Transverse colon (tissue), 4 donors: ENCODE data around the gene MRPL23. TPM values are rescaled to one million over a fixed set of nuclear protein-coding genes. Genes with fewer than 3 reads are reported as not detected.
A peak's percentile ranks its signal among the peaks of the same experiment; 100 is the strongest.
"Not testable (repeated sequence)": the region's sequence is repeated elsewhere in the genome, so short reads cannot be mapped to it uniquely, and the experiment has no call there.

Source experiments
- DNase-seq: peaks from one replicate; pipeline ENCODE4 v3.0.0-alpha.2; 2019
- H3K27ac ChIP-seq, 4 donors: fragments of 200-600 bp; sonication (generic); 2 replicates each; pipeline ENCODE4 v1.5.1; 2016 to 2018; ENCODE audit warnings: inconsistent platforms in 4 of 4
- H3K27me3 ChIP-seq: fragments of 200-600 bp; sonication (generic); 2 replicates; pipeline ENCODE4 v1.5.1; 2017; ENCODE audit warnings: inconsistent platforms
- H3K36me3 ChIP-seq, 4 donors: fragments of 200-600 bp; sonication (generic); 2 replicates each; pipeline ENCODE4 v1.5.1; 2017 to 2019; ENCODE audit warnings: inconsistent platforms in 4 of 4
- H3K4me1 ChIP-seq, 4 donors: fragments of 200-600 bp; sonication (generic); 2 replicates each; pipeline ENCODE4 v1.5.1; 2017 to 2020; ENCODE audit warnings: inconsistent platforms in 4 of 4
- H3K4me3 ChIP-seq, 4 donors: fragments of 200-600 bp; sonication (generic); 1 replicate in 1 of 4; 2 replicates in 3 of 4; pipeline versions ENCODE4 v1.5.1 to v1.6.1; 2017 to 2019; ENCODE audit warnings: inconsistent platforms in 4 of 4
- H3K9me3 ChIP-seq, 2 donors: fragments of 200-600 bp; sonication (generic); 2 replicates each; pipeline ENCODE4 v1.5.1; 2017 to 2019; ENCODE audit warnings: inconsistent platforms in 2 of 2
- CTCF ChIP-seq, 5 experiments: fragments of 200-600 bp in 3 of 5; fragments of 450-650 bp in 2 of 5; sonication (generic) in 3 of 5; IDR thresholded peaks; 1 replicate in 2 of 5; 2 replicates in 3 of 5; pipeline ENCODE4 v1.5.1; 2016 to 2017; ENCODE audit warnings: antibody characterized with exemption in 5 of 5, inconsistent platforms in 3 of 5, mild to moderate bottlenecking in 2 of 5, moderate library complexity in 1 of 5
- EP300 ChIP-seq: sonication (generic); formaldehyde crosslinking; IDR thresholded peaks from one replicate; pipeline ENCODE4 v1.6.1; 2017; ENCODE audit warnings: antibody characterized with exemption, low read depth
- POLR2A ChIP-seq: fragments of 450-650 bp; IDR thresholded peaks from one replicate; pipeline ENCODE4 v1.6.1; 2016; ENCODE audit warnings: antibody characterized with exemption, mild to moderate bottlenecking, moderate library complexity
- POLR2AphosphoS5 ChIP-seq, 3 donors: sonication (generic); formaldehyde crosslinking; IDR thresholded peaks; one replicate each; pipeline ENCODE4 v1.6.1; 2016; ENCODE audit warnings: antibody characterized with exemption in 3 of 3
- WGBS, 2 donors: methylation state at CpG; one replicate each; pipeline ENCODE4 v1.1.5; 2018; ENCODE audit warnings: low coverage in 1 of 2; 5-methylcytosine and 5-hydroxymethylcytosine counted together
- in situ Hi-C, 4 donors: fragments of 200-750 bp; cut with MboI; loops; one replicate each; pipeline versions ENCODE4 v1.15.0 to v1.15.1; 2017; ENCODE audit warnings: low sequenced_read_pairs in 3 of 4, low pct_ligation_motif_present in 1 of 4, low pct_unique_long_range_greater_than_20kb in 1 of 4
- intact Hi-C: fragments of 100-400 bp; cut with DNase I; formaldehyde crosslinking; loops from one replicate; pipeline ENCODE4 v1.15.1; 2023; ENCODE audit warnings: low total_unique reads
- total RNA-seq, 4 donors: library from RNA; depleted of rRNA; stranded (reverse); fragments of >200 nt; gene quantifications; one replicate each; pipeline ENCODE4 v1.1.0, GENCODE V29; 2016

Gene MRPL23
- total RNA-seq, 4 donors from 2014 or later: 91.7 to 187 (median 127) TPM

- Histone ChIP-seq H3K27ac (no peak overlapping the region), H3K4me3 (no peak overlapping the region), H3K9me3 (no peaks in the 10 kb centered on the region), H3K36me3 (no peaks in the 10 kb centered on the region), H3K4me1 (peaks cover 0 to 4% (median 0%) of the 10 kb centered on the region in 4 donors), H3K27me3 (no peaks in the 10 kb centered on the region)
- 80% methylated on average over 28 of the region's 35 CpGs; no CpG with 5 or more reads in 1 of the 2 donors for WGBS, 2 donors
- in situ Hi-C loops (no loop called here), intact Hi-C loops (no loop called here)
- TF ChIP-seq POLR2AphosphoS5 (IDR thresholded peaks at IDR 0.05) (no peak), EP300 (no peak), POLR2A (no peak), CTCF (IDR thresholded peaks at IDR 0.05) (no peak)
- DNase-seq: no peak
Measured at GRCh38 chr11:1937616-1938342, 9.4 kb upstream of the MRPL23 start.

GRCh38 chr11:1938343-1939005, 8.7 kb upstream of the MRPL23 start:
- in situ Hi-C loops (no loop called here), intact Hi-C loops (no loop called here)
- Histone ChIP-seq H3K4me1 (peaks cover 0 to 4% (median 0%) of the 10 kb centered on the region in 4 donors), H3K36me3 (no peaks in the 10 kb centered on the region), H3K4me3 (no peak overlapping the region), H3K27ac (peak overlapping the region in 1 of 4 donors; percentile 17), H3K9me3 (no peaks in the 10 kb centered on the region), H3K27me3 (no peaks in the 10 kb centered on the region)
- TF ChIP-seq EP300 (no peak), POLR2AphosphoS5 (IDR thresholded peaks at IDR 0.05) (no peak), CTCF (IDR thresholded peaks at IDR 0.05) (no peak), POLR2A (no peak)
- no peak for DNase-seq
- 72% methylated on average over 24 of the region's 27 CpGs; no CpG with 5 or more reads in 1 of the 2 donors for WGBS, 2 donors

- no peak for TF ChIP-seq CTCF (IDR thresholded peaks at IDR 0.05)
- TF ChIP-seq EP300: no peak
- no peak for TF ChIP-seq POLR2AphosphoS5 (IDR thresholded peaks at IDR 0.05)
- no peak for TF ChIP-seq POLR2A
- in situ Hi-C loops: no loop called here
- Histone ChIP-seq H3K36me3 (no peaks in the 10 kb centered on the region), H3K4me3 (no peak overlapping the region), H3K9me3 (no peaks in the 10 kb centered on the region), H3K4me1 (peaks cover 0 to 4% (median 0%) of the 10 kb centered on the region in 4 donors), H3K27me3 (no peaks in the 10 kb centered on the region), H3K27ac (peak overlapping the region in 1 of 4 donors; percentile 17)
- intact Hi-C loops: no loop called here
- 20% methylated on average over 23 of the region's 23 CpGs; no CpG with 5 or more reads in 1 of the 2 donors for WGBS, 2 donors
- no peak for DNase-seq
Measured at GRCh38 chr11:1939006-1939625, 8.0 kb upstream of the MRPL23 start.

- intact Hi-C loops: loop anchor here (10.0 kb wide), 1 partner anchor 45 kb away; the partner anchor contains the start of gene PRR33
- not testable (repeated sequence) for DNase-seq
- 89% methylated on average over 1 of the region's 1 CpG; no CpG with 5 or more reads in 1 of the 2 donors for whole genome bisulfite sequencing, 2 donors
Measured at GRCh38 chr11:1939788-1940187, 7.3 kb upstream of the MRPL23 start.

More at GRCh38 chr11:1939788-1940187, 7.3 kb upstream of the MRPL23 start:
- H3K27ac ChIP-seq, H3K36me3 ChIP-seq, in situ Hi-C loops, H3K9me3 ChIP-seq, H3K4me1 ChIP-seq, H3K27me3 ChIP-seq, H3K4me3 ChIP-seq: not testable (repeated sequence)
